NB4 (cell line): ENCODE data around the gene RASA3.
"Not testable (repeated sequence)": the region's sequence is repeated elsewhere in the genome, so short reads cannot be mapped to it uniquely, and the experiment has no call there.

Source experiments
- DNase-seq: peaks from one replicate; pipeline ENCODE4 v3.0.0; 2010; ENCODE audit warnings: low read depth
- H3K4me3 ChIP-seq: one replicate; pipeline ENCODE4 v1.5.1; 2011; ENCODE audit warnings: mild to moderate bottlenecking, low read depth, low read length, moderate library complexity
- MYC ChIP-seq: IDR thresholded peaks from 2 replicates; pipeline ENCODE4 v1.6.1; 2011; ENCODE audit warnings: low read depth, low read length
- POLR2A ChIP-seq: IDR thresholded peaks from 2 replicates; pipeline ENCODE4 v1.6.1; 2011; ENCODE audit warnings: mild to moderate bottlenecking; ENCODE audit not compliant: insufficient read length; ENCODE audit errors: extremely low read depth
- TF ChIP-seq, protein P1 (sequence below): IDR thresholded peaks from one replicate; pipeline ENCODE4 v1.5.1; 2012; ENCODE audit warnings: low read depth, low read length
- TF ChIP-seq, protein P2 (sequence below): IDR thresholded peaks from 2 replicates; pipeline ENCODE4 v1.6.1; 2011; ENCODE audit warnings: low read depth, low read length

RASA3 gene

GRCh38 chr13:114116734-114117133 is 15.7 kb downstream of the RASA3 start:
- TF ChIP-seq, protein P1, sequence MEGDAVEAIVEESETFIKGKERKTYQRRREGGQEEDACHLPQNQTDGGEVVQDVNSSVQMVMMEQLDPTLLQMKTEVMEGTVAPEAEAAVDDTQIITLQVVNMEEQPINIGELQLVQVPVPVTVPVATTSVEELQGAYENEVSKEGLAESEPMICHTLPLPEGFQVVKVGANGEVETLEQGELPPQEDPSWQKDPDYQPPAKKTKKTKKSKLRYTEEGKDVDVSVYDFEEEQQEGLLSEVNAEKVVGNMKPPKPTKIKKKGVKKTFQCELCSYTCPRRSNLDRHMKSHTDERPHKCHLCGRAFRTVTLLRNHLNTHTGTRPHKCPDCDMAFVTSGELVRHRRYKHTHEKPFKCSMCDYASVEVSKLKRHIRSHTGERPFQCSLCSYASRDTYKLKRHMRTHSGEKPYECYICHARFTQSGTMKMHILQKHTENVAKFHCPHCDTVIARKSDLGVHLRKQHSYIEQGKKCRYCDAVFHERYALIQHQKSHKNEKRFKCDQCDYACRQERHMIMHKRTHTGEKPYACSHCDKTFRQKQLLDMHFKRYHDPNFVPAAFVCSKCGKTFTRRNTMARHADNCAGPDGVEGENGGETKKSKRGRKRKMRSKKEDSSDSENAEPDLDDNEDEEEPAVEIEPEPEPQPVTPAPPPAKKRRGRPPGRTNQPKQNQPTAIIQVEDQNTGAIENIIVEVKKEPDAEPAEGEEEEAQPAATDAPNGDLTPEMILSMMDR: no peak
- TF ChIP-seq MYC (no peak), POLR2A (no peak)
- TF ChIP-seq, protein P2, sequence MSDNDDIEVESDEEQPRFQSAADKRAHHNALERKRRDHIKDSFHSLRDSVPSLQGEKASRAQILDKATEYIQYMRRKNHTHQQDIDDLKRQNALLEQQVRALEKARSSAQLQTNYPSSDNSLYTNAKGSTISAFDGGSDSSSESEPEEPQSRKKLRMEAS: no peak
- no peak for DNase-seq

DNA sequence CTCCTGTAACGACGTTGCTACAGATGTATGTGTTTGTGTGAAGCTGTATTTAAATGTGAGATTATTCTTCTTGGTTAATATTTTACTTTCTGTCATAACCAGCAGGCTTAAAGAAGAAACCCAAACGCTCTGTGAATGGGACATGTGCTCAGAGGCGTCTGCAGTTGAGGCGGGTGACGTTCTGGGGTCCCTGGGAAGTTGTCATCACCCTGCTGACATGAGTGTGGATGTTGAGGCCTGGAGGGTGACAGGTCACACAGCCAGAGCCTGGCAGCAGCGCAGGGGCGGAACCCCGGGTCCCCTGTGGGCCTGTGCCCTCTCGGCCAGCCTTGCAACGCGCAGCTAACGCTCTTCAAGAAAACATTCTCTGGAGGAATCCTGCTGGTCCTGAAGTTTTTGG is 16.6 kb downstream of the RASA3 start:
- no peak for DNase-seq
- no peak overlapping the region for H3K4me3 ChIP-seq
- TF ChIP-seq, protein P1: no peak
- TF ChIP-seq, protein P2: 0 out of 2 replicates have a peak, but pooled peaks have one; percentile 36

More at GRCh38 chr13:114116734-114117133, 15.7 kb downstream of the RASA3 start:
- H3K4me3 ChIP-seq: no peak overlapping the region

DNA sequence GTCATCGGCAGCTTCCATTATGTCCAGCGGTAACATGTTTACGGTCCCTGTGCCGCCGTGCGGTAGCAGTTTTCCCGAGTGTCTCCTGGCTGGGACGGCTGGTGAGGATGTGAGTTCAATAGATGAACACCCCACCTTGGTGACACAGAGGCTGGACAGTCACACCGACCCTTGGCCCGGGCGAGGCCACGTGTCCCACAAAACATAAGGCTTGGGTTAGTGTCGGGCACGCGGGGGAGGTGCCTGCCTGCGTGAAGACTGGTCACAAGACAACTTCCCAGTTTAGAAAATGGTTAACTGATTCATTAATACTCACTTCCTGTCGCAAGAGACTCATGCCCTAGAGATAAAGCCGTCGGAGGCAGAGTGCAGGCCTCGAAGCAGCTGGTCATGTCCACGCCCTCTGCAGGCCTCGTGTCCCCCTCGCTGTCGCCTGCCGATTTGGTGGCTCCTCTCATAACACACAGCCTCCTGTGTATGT is 17.2 kb downstream of the RASA3 start:
- DNase-seq: peak; percentile 96
- TF ChIP-seq, protein P2: peak; percentile 98
- TF ChIP-seq, protein P1: peak; percentile 45
- TF ChIP-seq MYC (peak; percentile 97), POLR2A (no peak)
- H3K4me3 ChIP-seq: no peak overlapping the region

GRCh38 chr13:114114666-114115065 is 17.8 kb downstream of the RASA3 start:
- not testable (repeated sequence) for DNase-seq, H3K4me3 ChIP-seq

DNA sequence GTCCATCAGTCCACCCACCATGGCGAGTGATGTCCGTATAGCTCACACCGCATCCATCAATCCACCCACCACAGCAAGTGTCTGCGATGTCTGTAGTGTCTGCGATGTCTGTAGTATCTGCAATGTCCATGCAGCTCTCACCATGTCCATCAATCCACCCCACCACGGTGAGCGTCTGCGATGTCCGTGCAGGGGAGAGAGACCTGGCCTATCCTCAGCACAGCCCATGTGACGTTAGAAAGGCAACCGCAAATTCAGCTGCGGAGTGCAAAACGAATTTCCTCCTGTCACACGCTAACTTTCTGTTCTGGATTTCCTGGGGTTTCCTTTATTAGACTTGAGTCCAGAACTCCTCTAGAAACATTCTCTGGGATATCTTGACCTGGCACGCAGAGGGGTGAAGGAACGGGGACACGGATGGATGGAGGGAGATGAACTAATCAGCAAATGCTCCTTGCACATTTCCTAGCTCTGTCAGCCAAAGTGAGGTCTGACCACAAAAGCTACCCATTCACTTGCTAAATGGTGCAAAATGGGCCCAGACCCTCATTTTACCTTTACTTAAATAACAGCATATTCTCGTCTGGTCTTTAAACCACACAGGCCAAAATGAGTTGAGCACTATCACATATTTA is 18.3 kb downstream of the RASA3 start:
- H3K4me3 ChIP-seq: no peak overlapping the region
- DNase-seq: no peak
- TF ChIP-seq, protein P1: no peak
- TF ChIP-seq MYC (no peak), POLR2A (no peak)
- TF ChIP-seq, protein P2: no peak

- DNase-seq, H3K4me3 ChIP-seq: not testable (repeated sequence)
Measured at GRCh38 chr13:114113395-114113794, 19.0 kb downstream of the RASA3 start.

DNA sequence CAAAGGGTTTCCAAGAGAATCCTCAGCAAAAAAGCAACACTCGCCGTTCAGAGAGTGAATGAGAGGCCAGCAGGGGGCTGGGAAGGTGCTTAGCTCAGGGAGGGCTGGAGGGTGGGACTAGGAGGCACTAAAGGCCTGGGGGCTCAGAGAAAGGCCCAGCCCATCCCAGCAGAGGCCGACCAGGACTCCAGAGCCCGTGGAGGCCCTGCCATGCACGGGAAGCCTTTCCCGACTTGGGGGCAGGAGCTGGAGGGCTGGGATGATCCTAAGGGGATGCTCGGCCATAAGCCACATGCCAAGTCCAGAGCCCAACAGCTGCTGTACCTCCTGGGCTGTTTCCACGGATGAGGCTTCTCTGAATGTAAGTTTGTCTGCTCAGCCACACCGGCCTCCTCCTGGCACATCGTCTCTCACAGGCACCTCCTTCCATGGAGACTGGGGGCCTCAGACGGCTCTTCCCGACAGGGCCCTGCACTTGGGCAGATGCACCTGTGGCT is 19.5 kb downstream of the RASA3 start:
- DNase-seq: peak; percentile 42
- no peak overlapping the region for H3K4me3 ChIP-seq
- TF ChIP-seq, protein P2: no peak
- no peak for TF ChIP-seq POLR2A
- TF ChIP-seq MYC: no peak
